Measurements from ENCODE around the gene MRPL55.

GRCh38 chr1:228096416-228097332 is 12.4 kb downstream of the MRPL55 start:
- TF ChIP-seq, protein P1, sequence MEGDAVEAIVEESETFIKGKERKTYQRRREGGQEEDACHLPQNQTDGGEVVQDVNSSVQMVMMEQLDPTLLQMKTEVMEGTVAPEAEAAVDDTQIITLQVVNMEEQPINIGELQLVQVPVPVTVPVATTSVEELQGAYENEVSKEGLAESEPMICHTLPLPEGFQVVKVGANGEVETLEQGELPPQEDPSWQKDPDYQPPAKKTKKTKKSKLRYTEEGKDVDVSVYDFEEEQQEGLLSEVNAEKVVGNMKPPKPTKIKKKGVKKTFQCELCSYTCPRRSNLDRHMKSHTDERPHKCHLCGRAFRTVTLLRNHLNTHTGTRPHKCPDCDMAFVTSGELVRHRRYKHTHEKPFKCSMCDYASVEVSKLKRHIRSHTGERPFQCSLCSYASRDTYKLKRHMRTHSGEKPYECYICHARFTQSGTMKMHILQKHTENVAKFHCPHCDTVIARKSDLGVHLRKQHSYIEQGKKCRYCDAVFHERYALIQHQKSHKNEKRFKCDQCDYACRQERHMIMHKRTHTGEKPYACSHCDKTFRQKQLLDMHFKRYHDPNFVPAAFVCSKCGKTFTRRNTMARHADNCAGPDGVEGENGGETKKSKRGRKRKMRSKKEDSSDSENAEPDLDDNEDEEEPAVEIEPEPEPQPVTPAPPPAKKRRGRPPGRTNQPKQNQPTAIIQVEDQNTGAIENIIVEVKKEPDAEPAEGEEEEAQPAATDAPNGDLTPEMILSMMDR (IDR thresholded peaks at IDR 0.05; ENCODE audit: poor library complexity, severe bottlenecking): no peak
- no peak for TF ChIP-seq RAD21 (conservative IDR thresholded peaks at IDR 0.05)
- no peak for TF ChIP-seq REST (IDR thresholded peaks at IDR 0.05; ENCODE audit: borderline replicate concordance)
- no peak for TF ChIP-seq POLR2AphosphoS5 (IDR thresholded peaks at IDR 0.05)
- no peak for TF ChIP-seq EZH2 (IDR thresholded peaks at IDR 0.05; ENCODE audit: borderline replicate concordance, insufficient read depth, low read length, poor library complexity, severe bottlenecking)
- TF ChIP-seq TAF1 (IDR thresholded peaks at IDR 0.05; ENCODE audit: low read depth): no peak
- TF ChIP-seq EP300 (conservative IDR thresholded peaks at IDR 0.05; ENCODE audit: poor library complexity, severe bottlenecking): no peak
